HG03103 (cell line): ENCODE measurements around the gene PIGL.
"Not testable (repeated sequence)": the region's sequence is repeated elsewhere in the genome, so short reads cannot be mapped to it uniquely, and the experiment has no call there.

ENCODE experiments used
- ATAC-seq: cut with Tn5 transposase; IDR thresholded peaks from one replicate; pipeline ENCODE4 v1.9.1; 2021; ENCODE audit warnings: low read depth; ENCODE audit not compliant: unreplicated experiment

PIGL gene

GRCh38 chr17:16301963-16302855 lies 85.2 kb downstream of the PIGL start:
- ATAC-seq = no peak

GRCh38 chr17:16302856-16303255 lies 85.8 kb downstream of the PIGL start:
- no peak for ATAC-seq

GRCh38 chr17:16304830-16305229 lies 87.8 kb downstream of the PIGL start:
- ATAC-seq = no peak

- ATAC-seq = no peak
These were observed 89.2 kb downstream of the PIGL start for GRCh38 chr17:16306211-16306610.

GRCh38 chr17:16312061-16312460 lies 95.1 kb downstream of the PIGL start:
- ATAC-seq = not testable (repeated sequence)

- ATAC-seq = no peak
These were observed 96.4 kb downstream of the PIGL start for GRCh38 chr17:16313139-16314090.

- ATAC-seq = no peak
These were observed 97.2 kb downstream of the PIGL start for GRCh38 chr17:16314189-16314588.

- no peak for ATAC-seq
These were observed 97.8 kb downstream of the PIGL start for GRCh38 chr17:16314859-16315258.

GRCh38 chr17:16319969-16320368 lies 103.0 kb downstream of the PIGL start:
- no peak for ATAC-seq

- ATAC-seq = no peak
These were observed 105.6 kb downstream of the PIGL start for GRCh38 chr17:16322636-16323035.

- no peak for ATAC-seq
These were observed 109.0 kb downstream of the PIGL start for GRCh38 chr17:16325964-16326363.

GRCh38 chr17:16327018-16327417 lies 110.0 kb downstream of the PIGL start:
- ATAC-seq = no peak

- no peak for ATAC-seq
These were observed 112.0 kb downstream of the PIGL start for GRCh38 chr17:16328997-16329396.

- ATAC-seq = peak; percentile 56
These were observed 112.7 kb downstream of the PIGL start for GRCh38 chr17:16329519-16330271.

- ATAC-seq = no peak
These were observed 121.4 kb downstream of the PIGL start for GRCh38 chr17:16338391-16338790.

- ATAC-seq = no peak
These were observed 122.4 kb downstream of the PIGL start for GRCh38 chr17:16339402-16339801.

GRCh38 chr17:16339959-16340358 lies 122.9 kb downstream of the PIGL start:
- no peak for ATAC-seq

- ATAC-seq = no peak
These were observed 126.0 kb downstream of the PIGL start for GRCh38 chr17:16342979-16343378.

GRCh38 chr17:16343569-16343968 lies 126.6 kb downstream of the PIGL start:
- ATAC-seq = no peak

- no peak for ATAC-seq
These were observed 128.6 kb downstream of the PIGL start for GRCh38 chr17:16345565-16345964.
